Upper lobe of left lung (tissue), 6 donors: ENCODE data around the gene COL6A2. TPM values are rescaled to one million over a fixed set of nuclear protein-coding genes. Genes with fewer than 3 reads are reported as not detected.
A peak's percentile ranks its signal among the peaks of the same experiment; 100 is the strongest.

Source experiments
- ATAC-seq, 2 donors: fragments of 200-7000 bp; cut with Tn5 transposase; one replicate each; pipeline ENCODE4 v1.9.1; 2022; ENCODE audit warnings: mild to moderate bottlenecking in 2 of 2, moderate library complexity in 2 of 2; ENCODE audit not compliant: low FRiP score in 2 of 2
- DNase-seq, 2 donors: peaks; one replicate each; pipeline ENCODE4 v3.0.0-alpha.2; 2019 to 2020
- H3K27ac ChIP-seq, 4 donors: fragments of 200-600 bp; sonication (generic); one replicate each; pipeline ENCODE4 v1.5.1; 2016 to 2019
- H3K27me3 ChIP-seq, 4 donors: fragments of 200-600 bp; sonication (generic); one replicate each; pipeline ENCODE4 v1.5.1; 2017 to 2019
- H3K36me3 ChIP-seq, 4 donors: fragments of 200-600 bp; sonication (generic); one replicate each; pipeline ENCODE4 v1.5.1; 2016 to 2019
- H3K4me1 ChIP-seq, 4 donors: fragments of 200-600 bp; sonication (generic); one replicate each; pipeline ENCODE4 v1.5.1; 2018 to 2019
- H3K4me3 ChIP-seq, 4 donors: fragments of 200-600 bp; sonication (generic); one replicate each; pipeline ENCODE4 v1.5.1; 2017 to 2019; ENCODE audit warnings: mild to moderate bottlenecking in 2 of 4, moderate library complexity in 1 of 4
- H3K9me3 ChIP-seq, 4 donors: fragments of 200-600 bp; sonication (generic); one replicate each; pipeline ENCODE4 v1.5.1; 2018 to 2019
- EP300 ChIP-seq, 4 donors: sonication (generic); formaldehyde crosslinking; IDR thresholded peaks; one replicate each; pipeline ENCODE4 v1.5.1; 2017; ENCODE audit warnings: antibody characterized with exemption in 4 of 4, control low read depth in 2 of 4
- POLR2A ChIP-seq, 4 donors: fragments of 450-650 bp; IDR thresholded peaks; one replicate each; pipeline ENCODE4 v1.5.1; 2016 to 2017; ENCODE audit warnings: antibody characterized with exemption in 4 of 4, mild to moderate bottlenecking in 2 of 4
- POLR2AphosphoS5 ChIP-seq, 2 donors: sonication (generic); formaldehyde crosslinking; IDR thresholded peaks; one replicate each; pipeline ENCODE4 v1.5.1; 2017; ENCODE audit warnings: antibody characterized with exemption in 2 of 2
- WGBS, 2 donors: methylation state at CpG; one replicate each; pipeline ENCODE4 v1.1.5; 2017 to 2018; 5-methylcytosine and 5-hydroxymethylcytosine counted together
- total RNA-seq, 6 donors: library from RNA; depleted of rRNA in 4 of 6; stranded (reverse); fragments of >200 nt in 4 of 6; gene quantifications; one replicate each; pipeline versions ENCODE4 v1.1.0 to v1.2.1, GENCODE V29; 2016 to 2021
- TF ChIP-seq, protein P1 (sequence below), 6 experiments: fragments of 450-650 bp in 4 of 6; fragments of 200-600 bp in 2 of 6; sonication (generic) in 2 of 6; IDR thresholded peaks; one replicate each; pipeline ENCODE4 v1.5.1; 2016 to 2019; ENCODE audit warnings: antibody characterized with exemption in 6 of 6
- donor health status: DM: no; HTN: no; CAD: no; lungs with moderate emphysema.
- donor health status: DM: no; HTN: yes; CAD: no; lungs with severe emphysema.

Gene COL6A2
- total RNA-seq, 6 donors from 2014 or later: 105 to 522 (median 304) TPM

- Histone ChIP-seq H3K27me3 (no peaks in the 10 kb centered on the region), H3K36me3 (no peaks in the 10 kb centered on the region), H3K4me1 (peaks cover 0 to 3% (median 0%) of the 10 kb centered on the region in 4 donors), H3K27ac (no peak overlapping the region), H3K9me3 (peaks cover 0 to 4% (median 0%) of the 10 kb centered on the region in 4 donors), H3K4me3 (no peak overlapping the region)
- DNase-seq (peak in 1 of 2 donors; percentile 75), ATAC-seq (no peak)
- 86 to 90% methylated on average over 23 to 39 of the region's 39 CpGs for WGBS, 2 donors
- TF ChIP-seq POLR2A (IDR thresholded peaks at IDR 0.05): no peak
- TF ChIP-seq, protein P1, sequence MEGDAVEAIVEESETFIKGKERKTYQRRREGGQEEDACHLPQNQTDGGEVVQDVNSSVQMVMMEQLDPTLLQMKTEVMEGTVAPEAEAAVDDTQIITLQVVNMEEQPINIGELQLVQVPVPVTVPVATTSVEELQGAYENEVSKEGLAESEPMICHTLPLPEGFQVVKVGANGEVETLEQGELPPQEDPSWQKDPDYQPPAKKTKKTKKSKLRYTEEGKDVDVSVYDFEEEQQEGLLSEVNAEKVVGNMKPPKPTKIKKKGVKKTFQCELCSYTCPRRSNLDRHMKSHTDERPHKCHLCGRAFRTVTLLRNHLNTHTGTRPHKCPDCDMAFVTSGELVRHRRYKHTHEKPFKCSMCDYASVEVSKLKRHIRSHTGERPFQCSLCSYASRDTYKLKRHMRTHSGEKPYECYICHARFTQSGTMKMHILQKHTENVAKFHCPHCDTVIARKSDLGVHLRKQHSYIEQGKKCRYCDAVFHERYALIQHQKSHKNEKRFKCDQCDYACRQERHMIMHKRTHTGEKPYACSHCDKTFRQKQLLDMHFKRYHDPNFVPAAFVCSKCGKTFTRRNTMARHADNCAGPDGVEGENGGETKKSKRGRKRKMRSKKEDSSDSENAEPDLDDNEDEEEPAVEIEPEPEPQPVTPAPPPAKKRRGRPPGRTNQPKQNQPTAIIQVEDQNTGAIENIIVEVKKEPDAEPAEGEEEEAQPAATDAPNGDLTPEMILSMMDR (IDR thresholded peaks at IDR 0.05): no peak
- no peak for TF ChIP-seq EP300 (IDR thresholded peaks at IDR 0.05)
- TF ChIP-seq POLR2AphosphoS5 (IDR thresholded peaks at IDR 0.05): no peak
Measured at GRCh38 chr21:46081022-46081861, 16.7 kb upstream of the COL6A2 start.

DNA sequence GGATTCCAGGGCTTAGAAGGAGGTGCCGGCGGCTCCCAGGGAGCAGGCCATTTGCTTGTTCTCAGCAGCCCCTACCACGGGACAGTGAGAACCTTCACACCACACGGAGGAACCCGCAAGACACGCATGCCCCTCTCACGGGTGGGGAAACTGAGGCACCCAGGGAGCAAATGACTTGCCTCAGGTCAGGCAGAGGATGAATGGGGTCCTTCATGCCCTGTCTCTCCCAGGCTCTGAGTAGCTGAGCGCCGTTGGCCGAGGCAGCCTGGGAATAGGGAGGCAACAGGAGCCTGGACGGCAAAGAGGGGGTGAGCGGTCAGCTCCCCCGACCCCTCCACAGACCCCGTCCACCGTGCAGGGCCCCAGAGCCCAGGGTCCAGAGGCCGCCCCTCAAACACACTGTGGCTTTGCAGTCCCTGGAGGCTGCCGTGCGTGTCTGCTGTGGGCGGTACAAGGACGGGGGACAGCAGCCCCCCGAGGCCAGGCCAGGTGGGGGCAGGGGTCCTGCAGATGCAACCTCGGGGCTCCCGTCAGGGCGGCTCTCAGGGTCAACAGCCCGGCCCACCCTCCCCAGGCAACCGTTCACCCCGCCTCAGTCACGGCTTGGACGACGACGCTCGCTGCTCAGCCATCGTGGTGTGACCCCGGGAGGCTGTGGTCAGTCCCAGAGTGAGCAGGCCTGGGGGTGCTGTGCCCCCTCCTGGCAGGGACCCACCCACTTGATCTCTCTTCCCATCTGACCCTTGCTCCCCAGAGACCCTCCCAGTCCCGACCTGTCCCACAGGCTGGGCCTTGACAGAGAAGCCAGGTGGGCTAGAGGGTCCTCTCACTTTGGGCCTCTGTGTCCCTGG, 15.8 kb upstream of the COL6A2 start:
- peaks cover 0 to 4% (median 0%) of the 10 kb centered on the region in 4 donors for H3K9me3 ChIP-seq
- WGBS, 2 donors: 92% methylated on average over 22 to 31 of the region's 35 CpGs
- ATAC-seq (no peak), DNase-seq (peak in 1 of 2 donors; percentile 69)
- H3K36me3 ChIP-seq: no peaks in the 10 kb centered on the region
- H3K4me1 ChIP-seq: peaks cover 0 to 3% (median 0%) of the 10 kb centered on the region in 4 donors
- H3K27ac ChIP-seq: no peak overlapping the region
- TF ChIP-seq POLR2A (IDR thresholded peaks at IDR 0.05) (no peak), POLR2AphosphoS5 (IDR thresholded peaks at IDR 0.05) (no peak), EP300 (IDR thresholded peaks at IDR 0.05) (no peak)
- TF ChIP-seq, protein P1 (IDR thresholded peaks at IDR 0.05): no peak
- H3K4me3 ChIP-seq: no peak overlapping the region
- H3K27me3 ChIP-seq: no peaks in the 10 kb centered on the region

- WGBS, 2 donors: 91 to 100% methylated on average over 2 to 5 of the region's 5 CpGs
Measured at GRCh38 chr21:46082713-46082962, 15.3 kb upstream of the COL6A2 start.

GRCh38 chr21:46082963-46083790, 14.7 kb upstream of the COL6A2 start:
- H3K36me3 ChIP-seq: no peaks in the 10 kb centered on the region
- peak overlapping the region in 1 of 4 donors; percentile 35 for H3K27ac ChIP-seq
- H3K4me1 ChIP-seq: peaks cover 0 to 3% (median 0%) of the 10 kb centered on the region in 4 donors
- WGBS, 2 donors: 47 to 71% methylated on average over 15 to 33 of the region's 35 CpGs
- no peaks in the 10 kb centered on the region for H3K27me3 ChIP-seq
- peaks cover 0 to 8% (median 0%) of the 10 kb centered on the region in 4 donors for H3K9me3 ChIP-seq
- no peak for TF ChIP-seq POLR2A (IDR thresholded peaks at IDR 0.05)
- TF ChIP-seq EP300 (IDR thresholded peaks at IDR 0.05): no peak
- TF ChIP-seq POLR2AphosphoS5 (IDR thresholded peaks at IDR 0.05): no peak
- TF ChIP-seq, protein P1 (IDR thresholded peaks at IDR 0.05): no peak
- ATAC-seq (peak in 1 of 2 donors; percentile 57), DNase-seq (peak in 1 of 2 donors; percentile 80)
- H3K4me3 ChIP-seq: no peak overlapping the region

More at GRCh38 chr21:46082713-46082962, 15.3 kb upstream of the COL6A2 start:
- peaks cover 0 to 4% (median 0%) of the 10 kb centered on the region in 4 donors for H3K9me3 ChIP-seq
- DNase-seq (no peak), ATAC-seq (no peak)
- no peaks in the 10 kb centered on the region for H3K36me3 ChIP-seq
- H3K27me3 ChIP-seq: no peaks in the 10 kb centered on the region
- H3K4me3 ChIP-seq: no peak overlapping the region
- no peak overlapping the region for H3K27ac ChIP-seq
- no peak for TF ChIP-seq EP300 (IDR thresholded peaks at IDR 0.05)
- TF ChIP-seq POLR2AphosphoS5 (IDR thresholded peaks at IDR 0.05): no peak
- TF ChIP-seq, protein P1 (IDR thresholded peaks at IDR 0.05): no peak
- TF ChIP-seq POLR2A (IDR thresholded peaks at IDR 0.05): no peak
- peaks cover 0 to 3% (median 0%) of the 10 kb centered on the region in 4 donors for H3K4me1 ChIP-seq
